Stromal cell of bone marrow (primary cell): ENCODE results near the gene FAM204A.

Experiments
- DNase-seq: peaks from one replicate; pipeline ENCODE4 v3.0.0-alpha.2; 2012; ENCODE audit warnings: low read depth

FAM204A gene

DNA sequence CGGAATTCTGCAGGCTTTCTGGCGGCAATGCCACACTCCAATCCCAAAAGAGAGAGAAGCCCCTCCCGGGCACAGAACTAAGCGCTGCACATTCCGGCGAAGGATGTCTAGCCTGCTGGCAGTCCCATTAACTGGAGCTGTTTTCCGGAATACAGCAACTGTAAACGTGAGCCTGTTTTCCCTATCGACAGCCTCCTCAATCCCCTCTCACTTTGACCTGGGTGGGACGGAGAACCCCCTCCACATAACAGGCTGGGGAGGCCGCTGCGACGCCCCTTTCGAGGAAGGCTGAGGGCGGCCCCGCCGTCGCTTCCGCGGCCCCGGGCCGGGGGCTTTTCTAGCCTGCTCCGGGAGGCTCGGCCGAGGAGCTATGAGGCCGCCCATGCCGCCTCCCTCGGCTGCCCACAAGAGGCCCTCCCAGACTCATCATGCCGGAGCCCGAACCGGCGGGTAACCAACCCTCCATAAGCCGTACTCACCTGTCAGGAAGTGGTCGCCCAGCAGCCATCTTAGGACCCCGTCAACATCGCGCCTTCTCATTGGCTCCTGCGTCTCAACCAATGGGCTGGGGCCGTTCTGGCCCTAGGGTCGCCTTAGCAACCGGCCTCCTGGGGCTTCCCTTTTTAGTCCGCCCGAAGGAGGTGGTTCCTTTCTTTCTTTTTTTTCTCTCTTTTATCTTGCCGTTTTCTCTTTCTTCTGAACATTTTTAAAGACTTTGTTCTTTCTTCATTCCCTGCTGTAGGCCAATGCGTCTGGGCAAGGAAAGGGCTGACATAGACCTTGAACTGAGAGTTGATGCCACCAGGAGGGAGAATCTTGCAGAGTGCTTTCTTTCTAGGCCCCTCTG is at the start of gene FAM204A:
FAM204A (minus strand) TSS at position 534 of the 847 bp plus-strand sequence. CDS start 5,909 bp downstream, outside the sequence.
- peak; percentile 89 for DNase-seq

DNA sequence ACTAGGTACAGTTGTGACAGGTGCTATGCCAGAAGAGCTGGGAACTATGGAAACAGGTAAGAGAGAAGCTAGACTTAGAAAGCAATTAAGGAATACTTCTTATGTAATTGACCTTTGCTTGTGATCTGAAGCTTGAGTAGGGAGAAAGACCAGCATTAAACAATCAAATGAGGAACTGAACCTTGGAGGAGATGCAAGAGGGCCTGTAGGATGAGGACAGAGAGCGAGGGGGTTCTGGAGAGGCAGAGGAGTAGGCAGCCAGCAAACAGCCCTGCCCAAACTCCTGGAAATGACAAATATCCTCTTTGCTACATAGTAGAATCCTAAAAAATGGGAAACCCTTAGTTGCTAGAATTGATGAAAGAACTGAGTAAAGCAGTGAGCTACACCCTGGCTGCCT is 41.6 kb upstream of the FAM204A start:
- DNase-seq: no peak

GRCh38 chr10:118383063-118383689 is 41.1 kb upstream of the FAM204A start:
- DNase-seq: no peak

DNA sequence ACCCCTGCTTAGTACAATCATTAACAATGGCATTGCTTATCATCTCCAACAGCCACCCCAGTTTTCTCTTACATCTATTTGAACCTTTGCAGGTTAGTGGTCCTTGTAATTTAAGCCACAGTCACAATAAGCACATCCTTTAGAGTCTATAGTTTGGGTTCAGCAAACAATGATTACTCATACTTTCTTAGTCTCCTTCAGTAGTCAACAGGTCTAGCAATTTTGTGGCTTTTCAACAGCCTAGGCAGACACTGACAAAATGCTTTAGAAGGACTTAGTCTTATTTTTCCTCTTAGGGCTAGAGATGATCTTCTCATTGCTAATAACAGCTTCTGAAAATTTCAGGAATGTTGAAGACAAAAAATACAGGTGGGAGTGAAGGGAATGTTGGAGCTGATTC is 32.3 kb upstream of the FAM204A start:
- DNase-seq: no peak

GRCh38 chr10:118373786-118374185 is 31.7 kb upstream of the FAM204A start:
- peak; percentile 41 for DNase-seq

GRCh38 chr10:118370499-118370898 is 28.4 kb upstream of the FAM204A start:
- DNase-seq: no peak

GRCh38 chr10:118369641-118370205 is 27.6 kb upstream of the FAM204A start:
- DNase-seq: no peak

DNA sequence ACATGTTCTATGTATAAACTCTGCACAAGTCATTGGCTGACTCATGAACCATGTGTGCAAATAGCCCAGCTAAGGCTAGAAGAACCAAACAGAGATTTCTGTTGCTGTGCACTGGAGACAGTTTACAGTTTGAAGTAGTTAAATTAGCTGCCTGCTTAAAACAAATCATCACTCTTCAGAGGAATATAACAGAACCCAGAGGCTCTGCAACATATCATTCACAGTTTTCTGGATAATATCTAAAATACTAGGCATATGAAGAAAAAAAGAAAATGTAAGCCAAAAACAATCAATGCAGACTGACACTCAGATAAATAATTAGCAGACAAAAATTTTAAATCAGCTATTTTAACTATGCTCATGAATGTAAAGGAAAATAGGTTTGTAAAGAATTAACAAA is 23.6 kb upstream of the FAM204A start:
- no peak for DNase-seq

DNA sequence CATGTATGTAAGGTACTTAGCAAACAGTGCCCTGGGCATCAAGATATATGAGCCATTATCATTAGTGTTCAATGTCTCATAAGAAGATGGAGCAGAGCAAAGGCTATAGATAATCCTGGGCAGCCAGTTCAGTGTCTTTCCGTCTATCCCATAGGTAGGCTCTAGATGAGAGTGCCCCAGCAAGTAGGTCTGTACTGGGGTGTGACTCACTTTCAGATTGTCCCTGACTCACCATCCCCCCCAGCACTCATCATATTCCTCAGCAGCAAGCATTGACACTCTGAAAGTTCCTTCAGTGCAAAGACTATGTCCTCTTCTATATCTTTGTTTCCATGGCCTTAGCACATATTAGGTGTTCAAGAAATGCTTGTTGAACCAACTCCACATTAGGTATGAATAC is 20.0 kb upstream of the FAM204A start:
- no peak for DNase-seq

DNA sequence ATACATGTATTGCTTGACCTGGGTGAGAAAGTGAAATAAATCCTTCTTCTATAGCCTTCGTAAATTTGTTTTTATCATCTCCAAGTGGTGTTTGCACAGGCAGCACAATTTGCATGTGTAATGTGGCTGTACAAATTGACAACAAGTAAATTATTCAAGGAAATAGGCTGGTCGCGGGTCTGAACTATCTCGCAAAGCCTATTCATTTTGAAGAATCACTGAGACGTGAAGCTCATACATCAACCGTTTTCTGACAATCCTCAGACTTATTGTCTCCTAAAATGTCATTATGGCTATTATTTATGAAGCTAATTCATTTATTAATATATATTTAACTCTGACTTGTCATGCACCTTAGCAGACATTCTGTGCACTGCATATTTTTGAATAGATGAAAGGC is 16.2 kb upstream of the FAM204A start:
- no peak for DNase-seq

DNA sequence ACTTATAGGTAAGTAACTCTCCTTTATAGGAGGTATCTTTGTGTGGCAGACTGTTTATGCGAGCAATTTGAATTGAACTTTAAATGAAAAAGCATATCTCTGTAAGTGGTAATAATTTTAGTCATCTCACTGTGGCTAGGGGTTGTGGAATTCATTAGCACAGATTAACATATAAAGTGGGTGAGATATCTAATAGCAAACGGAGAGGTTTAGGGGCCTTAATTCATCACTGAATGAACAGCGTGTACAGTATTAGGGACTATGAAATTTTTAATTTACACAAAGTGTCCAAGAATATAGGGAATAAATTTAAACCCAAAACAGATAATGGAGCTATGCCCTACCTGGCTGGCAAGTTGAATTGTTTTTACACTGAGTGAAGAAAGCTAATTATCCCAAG is 15.7 kb upstream of the FAM204A start:
- DNase-seq: no peak

DNA sequence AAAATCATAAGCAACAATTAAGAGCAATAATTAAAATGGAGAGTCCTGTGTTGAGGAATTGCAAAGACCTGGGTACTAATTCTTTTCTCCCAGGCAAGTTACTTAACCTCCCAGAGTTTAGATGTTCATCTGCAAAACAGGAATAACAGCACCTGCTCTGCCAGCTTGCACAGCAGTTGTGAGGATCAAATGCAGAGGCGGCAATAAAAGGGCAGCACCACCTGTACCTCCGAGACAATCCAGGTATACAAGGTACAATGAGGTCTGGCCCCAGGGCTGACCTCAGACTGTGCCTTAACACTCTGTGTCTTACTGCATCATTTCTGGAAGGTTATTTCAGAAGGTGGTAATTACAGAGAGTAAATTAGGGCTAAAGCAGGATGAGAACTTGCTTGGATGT is 14.5 kb upstream of the FAM204A start:
- no peak for DNase-seq

- DNase-seq: no peak
Observed at GRCh38 chr10:118355234-118355633, 13.1 kb upstream of the FAM204A start.

- DNase-seq: no peak
Observed at GRCh38 chr10:118349235-118349634, 7.1 kb upstream of the FAM204A start.

GRCh38 chr10:118343549-118343948 is 1.4 kb upstream of the FAM204A start:
- no peak for DNase-seq

GRCh38 chr10:118343115-118343514 is 991 bp upstream of the FAM204A start:
- DNase-seq: peak; percentile 20

DNA sequence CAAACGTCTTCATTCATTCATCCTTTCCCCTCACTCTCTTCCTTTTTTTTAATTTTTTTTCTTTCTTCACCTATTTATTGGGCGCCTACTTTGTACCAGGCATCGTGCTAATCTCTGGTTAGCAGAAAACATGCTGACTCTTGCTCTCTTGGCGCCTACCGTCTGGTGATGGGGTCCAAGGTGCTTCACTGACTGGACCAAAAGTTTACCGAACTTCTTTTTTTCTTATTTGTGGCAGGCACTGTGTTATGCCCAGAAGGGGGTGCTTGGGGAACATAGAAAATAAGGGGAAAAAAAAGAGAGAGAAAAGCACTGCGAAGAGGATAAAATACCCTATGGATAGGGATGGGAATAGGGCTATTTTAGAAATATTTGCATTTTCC is 505 bp upstream of the FAM204A start:
- no peak for DNase-seq

GRCh38 chr10:118340486-118340885 is 1.6 kb downstream of the FAM204A start:
- no peak for DNase-seq

GRCh38 chr10:118339111-118339510 is 3.0 kb downstream of the FAM204A start:
- no peak for DNase-seq

DNA sequence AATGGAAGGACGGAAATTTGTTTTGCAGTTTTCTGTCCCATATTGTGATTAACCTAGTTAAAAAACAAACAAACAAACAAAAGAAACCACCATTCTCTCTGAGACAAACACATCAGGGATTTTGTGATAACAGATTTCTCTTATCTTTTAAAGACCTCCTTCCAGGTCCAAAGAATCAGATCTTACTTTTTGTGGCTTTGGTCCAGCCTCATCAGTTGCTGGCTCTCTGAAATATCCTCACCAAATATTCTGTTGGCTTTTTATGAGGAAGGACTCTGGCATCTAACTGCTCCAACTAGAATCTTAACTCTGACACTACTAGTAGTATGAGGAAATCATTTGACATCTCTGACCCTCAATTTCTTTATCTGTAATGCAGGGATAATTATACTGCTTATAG is 4.8 kb downstream of the FAM204A start:
- no peak for DNase-seq

- no peak for DNase-seq
Observed at GRCh38 chr10:118333871-118334270, 8.3 kb downstream of the FAM204A start.

GRCh38 chr10:118332948-118333710 is 9.0 kb downstream of the FAM204A start:
- DNase-seq: no peak

DNA sequence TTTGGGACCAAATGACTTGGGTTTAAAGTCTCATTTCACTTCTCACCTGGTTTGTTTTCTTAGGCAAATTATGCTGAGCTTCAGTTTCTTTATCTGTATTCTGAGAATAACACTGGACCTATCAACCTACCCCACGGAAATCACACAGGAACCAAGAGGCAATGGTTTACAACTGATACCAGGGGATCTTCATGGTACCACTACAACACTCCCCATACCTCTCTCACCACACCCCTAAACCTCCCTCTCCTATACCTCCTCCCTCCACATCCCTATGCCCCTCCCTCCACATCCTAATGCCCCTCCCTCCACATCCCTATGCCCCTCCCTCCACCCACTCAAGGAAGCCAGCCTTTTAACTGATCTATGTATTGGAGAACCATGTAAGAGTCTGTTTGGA is 9.9 kb downstream of the FAM204A start:
- DNase-seq: no peak
